A549 treated with dexamethasone at 1 μM for 4 hours (cell line): ENCODE results near the gene SIRT5. TPM values are rescaled to one million over a fixed set of nuclear protein-coding genes. Genes with fewer than 3 reads are reported as not detected.

ENCODE experiments used
- total RNA-seq: library from RNA; stranded (reverse); fragments of 200-300 nt; extraction: Qiagen RNA extraction; gene quantifications from 5 replicates; pipeline ENCODE4 v1.2.3, GENCODE V29; 2022

The SIRT5 gene
- total RNA-seq: 3.5 to 4.8 TPM (median 3.9 TPM) in 5 replicates

GRCh38 chr6:13574571-13575376, at the start of gene SIRT5:
TSS of gene SIRT5 (plus strand) at chr6:13574601. CDS start at chr6:13584111, 9,510 bp downstream.

GRCh38 chr6:13614926-13615791, 40.8 kb downstream of the SIRT5 start, which contains the start of gene NOL7:
TSS of gene NOL7 (plus strand) at chr6:13615335. CDS start at chr6:13615359, 24 bp downstream.

Other genes with a start within 250 kb of the SIRT5 start
- 22.5 to 25.1 TPM (median 24.8 TPM) in 5 replicates for gene TBC1D7, start 246.1 kb upstream of the SIRT5 start, total RNA-seq
- gene GFOD1, start 87.0 kb upstream of the SIRT5 start, total RNA-seq: 1.4 to 2.0 TPM (median 1.7 TPM) in 5 replicates
- gene NOL7, start 40.7 kb downstream of the SIRT5 start, total RNA-seq: 64.5 to 76.9 TPM (median 69.9 TPM) in 5 replicates
- gene RANBP9, start 137.2 kb downstream of the SIRT5 start, total RNA-seq: 12.4 to 14.4 TPM (median 13.8 TPM) in 5 replicates
- gene MCUR1, start 240.0 kb downstream of the SIRT5 start, total RNA-seq: 12.0 to 18.1 TPM (median 15.6 TPM) in 5 replicates